G401.6 (cell line): Measurements from ENCODE around the gene ZKSCAN3.
"Not testable (repeated sequence)": the region's sequence is repeated elsewhere in the genome, so short reads cannot be mapped to it uniquely, and the experiment has no call there.

Source experiments
- FAIRE-seq: peaks from 2 replicates; lab custom pipeline; 2012; peaks lifted over from hg19 to GRCh38; lab: Jason Lieb, UNC

The ZKSCAN3 gene

GRCh38 chr6:28349892-28350737, at the start of gene ZKSCAN3:
ZKSCAN3 (plus strand) TSS chr6:28349947; CDS start chr6:28359587, 9,640 bp downstream.
- FAIRE-seq, result no peak

- FAIRE-seq, result no peak
These were observed 46.2 kb upstream of the ZKSCAN3 start for GRCh38 chr6:28303570-28303969.

- FAIRE-seq, result not testable (repeated sequence)
These were observed 43.4 kb upstream of the ZKSCAN3 start for GRCh38 chr6:28306363-28306762.

GRCh38 chr6:28311139-28311823, 38.5 kb upstream of the ZKSCAN3 start:
- FAIRE-seq, result no peak

GRCh38 chr6:28312939-28313338, 36.8 kb upstream of the ZKSCAN3 start:
- no peak for FAIRE-seq

GRCh38 chr6:28315628-28316027, 34.1 kb upstream of the ZKSCAN3 start:
- FAIRE-seq, result no peak

GRCh38 chr6:28317866-28318265, 31.9 kb upstream of the ZKSCAN3 start:
- not testable (repeated sequence) for FAIRE-seq

GRCh38 chr6:28322661-28323060, 27.1 kb upstream of the ZKSCAN3 start:
- no peak for FAIRE-seq

GRCh38 chr6:28323813-28324424, 25.8 kb upstream of the ZKSCAN3 start:
- no peak for FAIRE-seq

GRCh38 chr6:28326371-28326948, 23.3 kb upstream of the ZKSCAN3 start:
- FAIRE-seq, result no peak

GRCh38 chr6:28330041-28330440, 19.7 kb upstream of the ZKSCAN3 start:
- FAIRE-seq, result no peak

GRCh38 chr6:28333047-28333446, 16.7 kb upstream of the ZKSCAN3 start:
- no peak for FAIRE-seq

- no peak for FAIRE-seq
These were observed 16.1 kb upstream of the ZKSCAN3 start for GRCh38 chr6:28333599-28334018.

- FAIRE-seq, result no peak
These were observed 15.3 kb upstream of the ZKSCAN3 start for GRCh38 chr6:28334286-28335039.

GRCh38 chr6:28335040-28335563, 14.6 kb upstream of the ZKSCAN3 start:
- FAIRE-seq, result no peak

GRCh38 chr6:28335564-28336283, 14.0 kb upstream of the ZKSCAN3 start, which contains the start of gene ZSCAN31:
ZSCAN31 (minus strand) TSS chr6:28336148; CDS start chr6:28329683, 6,465 bp downstream.
- peak; percentile 98 for FAIRE-seq

- FAIRE-seq, result no peak
These were observed 13.2 kb upstream of the ZKSCAN3 start for GRCh38 chr6:28336284-28337120.

GRCh38 chr6:28337121-28337520, 12.6 kb upstream of the ZKSCAN3 start:
- FAIRE-seq, result no peak

GRCh38 chr6:28340310-28341095, 9.2 kb upstream of the ZKSCAN3 start:
- FAIRE-seq, result no peak
